Keratinocyte (primary cell): Measurements from ENCODE around the gene KATNBL1. TPM values are rescaled to one million over a fixed set of nuclear protein-coding genes. Genes with fewer than 3 reads are reported as not detected.
A peak's percentile ranks its signal among the peaks of the same experiment; 100 is the strongest.

Experiments
- DNase-seq: peaks from one replicate; pipeline ENCODE4 v3.0.0-alpha.2; 2011; ENCODE audit warnings: low read depth, missing footprints, low spot score
- FAIRE-seq: peaks from 2 replicates; lab custom pipeline; 2011; peaks lifted over from hg19 to GRCh38; lab: Jason Lieb, UNC
- H2AFZ ChIP-seq: 2 replicates; pipeline ENCODE4 v1.6.0; 2012; ENCODE audit warnings: low read length, control low read depth, inconsistent platforms; ENCODE audit not compliant: control insufficient read depth
- H3K27ac ChIP-seq: 2 replicates; pipeline ENCODE4 v1.5.1; 2011; ENCODE audit warnings: low read length; ENCODE audit not compliant: control insufficient read depth, insufficient read depth
- H3K27me3 ChIP-seq: 3 replicates; pipeline ENCODE4 v1.6.0; 2011; ENCODE audit warnings: low read length; ENCODE audit not compliant: control insufficient read depth, insufficient read depth; ENCODE audit errors: extremely low read depth
- H3K36me3 ChIP-seq, 2 experiments: 2 replicates in 1 of 2; 3 replicates in 1 of 2; pipeline ENCODE4 v1.5.1; 2011; ENCODE audit warnings: low read length in 2 of 2, mild to moderate bottlenecking in 1 of 2; ENCODE audit not compliant: control insufficient read depth in 2 of 2, insufficient read depth in 2 of 2; ENCODE audit errors: extremely low read depth in 1 of 2
- H3K4me1 ChIP-seq: 3 replicates; pipeline ENCODE4 v1.5.1; 2011; ENCODE audit warnings: low read length; ENCODE audit not compliant: control insufficient read depth, insufficient read depth; ENCODE audit errors: extremely low read depth
- H3K4me2 ChIP-seq: 3 replicates; pipeline ENCODE4 v1.6.0; 2011; ENCODE audit warnings: low read depth, low read length; ENCODE audit not compliant: control insufficient read depth, insufficient read depth; ENCODE audit errors: extremely low read depth
- H3K4me3 ChIP-seq, 3 experiments: fragments of 200-600 bp in 1 of 3; sonication (generic) in 1 of 3; 2 replicates in 2 of 3; 3 replicates in 1 of 3; pipeline ENCODE4 v1.5.1; 2011 to 2016; ENCODE audit warnings: low read length in 3 of 3, mild to moderate bottlenecking in 3 of 3, control low read depth in 2 of 3, inconsistent platforms in 1 of 3, low read depth in 1 of 3, mixed read lengths in 1 of 3, mixed run types in 1 of 3, moderate library complexity in 1 of 3; ENCODE audit not compliant: control insufficient read depth in 2 of 3, insufficient read depth in 2 of 3; ENCODE audit errors: extremely low read depth in 1 of 3
- H3K79me2 ChIP-seq: 2 replicates; pipeline ENCODE4 v1.6.0; 2012; ENCODE audit warnings: low read length; ENCODE audit not compliant: control insufficient read depth, insufficient read depth
- H3K9ac ChIP-seq: 3 replicates; pipeline ENCODE4 v1.6.0; 2011; ENCODE audit warnings: low read length; ENCODE audit not compliant: control insufficient read depth, insufficient read depth; ENCODE audit errors: extremely low read depth
- H3K9me1 ChIP-seq: 3 replicates; pipeline ENCODE4 v1.6.0; 2011; ENCODE audit warnings: low read length; ENCODE audit not compliant: control insufficient read depth, insufficient read depth; ENCODE audit errors: extremely low read depth
- H3K9me3 ChIP-seq: 2 replicates; pipeline ENCODE4 v1.5.1; 2012; ENCODE audit warnings: low read depth, low read length; ENCODE audit not compliant: control insufficient read depth
- H4K20me1 ChIP-seq: 3 replicates; pipeline ENCODE4 v1.6.0; 2011; ENCODE audit warnings: low read length; ENCODE audit not compliant: control insufficient read depth, insufficient read depth; ENCODE audit errors: extremely low read depth
- CTCF ChIP-seq, 3 experiments: IDR thresholded peaks in 1 of 3; conservative IDR thresholded peaks in 1 of 3; optimal IDR thresholded peaks in 1 of 3; 2 replicates in 2 of 3; 3 replicates in 1 of 3; pipeline versions ENCODE3 to v1.5.1; 2011; ENCODE audit warnings: low read length in 3 of 3, mild to moderate bottlenecking in 3 of 3, moderate library complexity in 2 of 3, control low read depth in 1 of 3, inconsistent platforms in 1 of 3; ENCODE audit not compliant: insufficient read depth in 2 of 3; ENCODE audit errors: extremely low read depth in 1 of 3
- EZH2 ChIP-seq: IDR thresholded peaks from one replicate; pipeline ENCODE4 v1.6.1; 2012; ENCODE audit warnings: inconsistent platforms, mild to moderate bottlenecking, low read length, moderate library complexity
- dilution Hi-C: fragments of 300-500 bp; cut with MboI; formaldehyde crosslinking; loops from one replicate; pipeline ENCODE4 v1.7.0; 2020; ENCODE audit warnings: low sequenced_read_pairs; ENCODE audit not compliant: extremely low pct_ligation_motif_present
- polyA plus RNA-seq, 5 experiments: library from polyadenylated mRNA; depleted of rRNA in 3 of 5; stranded (reverse) in 3 of 5; stranded (forward) in 1 of 5; unstranded in 1 of 5; fragments of >200 nt; gene quantifications; 1 replicate in 1 of 5; 2 replicates in 3 of 5; 3 replicates in 1 of 5; pipeline versions ENCODE4 v1.2.1 to v1.2.3, GENCODE V29; 2011 to 2012; ENCODE audit warnings: missing spikeins in 2 of 5, low read depth in 1 of 5, low replicate concordance in 1 of 5

KATNBL1 gene
- polyA plus RNA-seq, 1 donor (not counting 4 experiments of a cell fraction or from before 2014, with no cell fraction given), result 54.0 TPM

DNA sequence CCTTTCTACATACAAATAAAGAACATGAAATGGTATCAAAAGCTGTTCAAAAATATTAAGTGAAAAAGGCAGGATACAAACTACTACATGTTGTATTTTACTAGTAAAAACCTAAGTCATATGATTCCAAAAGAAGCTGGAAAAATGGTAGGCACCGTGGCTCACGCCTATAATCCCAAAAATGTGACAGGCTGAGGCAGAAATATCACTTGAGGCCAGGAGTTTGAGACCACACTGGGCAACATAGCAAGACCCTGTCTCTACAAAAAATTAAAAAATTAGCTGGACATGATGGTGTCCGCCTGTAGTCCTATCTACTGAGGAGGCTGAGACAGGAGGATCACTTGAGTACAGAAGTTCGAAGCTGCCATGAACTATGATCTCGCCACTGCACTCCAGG is 110.0 kb downstream of the KATNBL1 start:
- dilution Hi-C loops, result no loop called here
- FAIRE-seq, result no peak
- Histone ChIP-seq H3K9ac (no peak overlapping the region), H3K27ac (no peak overlapping the region), H3K9me1 (no peaks in the 10 kb centered on the region), H3K4me3 (peak overlapping the region in 1 of 3 experiments; percentile 94), H3K4me1 (peaks cover 14% of the 10 kb centered on the region), H3K9me3 (no peaks in the 10 kb centered on the region), H3K27me3 (no peaks in the 10 kb centered on the region), H2AFZ (no peak overlapping the region), H3K36me3 (no peaks in the 10 kb centered on the region), H3K4me2 (peak overlapping the region; percentile 93), H3K79me2 (peaks cover 48% of the 10 kb centered on the region), H4K20me1 (no peaks in the 10 kb centered on the region)
- DNase-seq, result no peak
- TF ChIP-seq EZH2 (no peak), CTCF (optimal IDR thresholded peaks at IDR 0.05 in 1 of 3, IDR thresholded peaks at IDR 0.05 in 1 of 3, conservative IDR thresholded peaks at IDR 0.05 in 1 of 3; ENCODE audit: extremely low read depth in 1 of 3, insufficient read depth in 2 of 3, low read length in 3 of 3) (no peak)

Other genes with a start within 250 kb of the KATNBL1 start
- 0.01 to 0.02 TPM in 2 of 3 replicates, not detected in the other for gene CHRM5, start 241.6 kb downstream of the KATNBL1 start, polyA plus RNA-seq
- 10.6 to 16.6 TPM (median 14.4 TPM) in 3 replicates for gene AVEN, start 170.9 kb downstream of the KATNBL1 start, polyA plus RNA-seq
- gene EMC7, start 108.2 kb downstream of the KATNBL1 start, polyA plus RNA-seq, result 68.2 to 101 TPM (median 77.3 TPM) in 3 replicates
- gene PGBD4, start 108.0 kb downstream of the KATNBL1 start, polyA plus RNA-seq, result 1.1 to 2.7 TPM (median 2.3 TPM) in 3 replicates
- gene EMC4, start 14.9 kb upstream of the KATNBL1 start, polyA plus RNA-seq, result 97.3 to 185 TPM (median 145 TPM) in 3 replicates
- 12.7 to 31.7 TPM (median 24.3 TPM) in 3 replicates for gene SLC12A6, start 127.7 kb upstream of the KATNBL1 start, polyA plus RNA-seq
- gene NOP10, start 133.0 kb upstream of the KATNBL1 start, polyA plus RNA-seq, result 492 to 969 TPM (median 663 TPM) in 3 replicates
- gene NUTM1, start 133.2 kb upstream of the KATNBL1 start, polyA plus RNA-seq, result not detected in 3 replicates
- gene LPCAT4, start 157.1 kb upstream of the KATNBL1 start, polyA plus RNA-seq, result 43.3 to 61.3 TPM (median 53.6 TPM) in 3 replicates
- 27.2 to 54.9 TPM (median 42.0 TPM) in 3 replicates for gene GOLGA8A, start 227.7 kb upstream of the KATNBL1 start, polyA plus RNA-seq